SK-N-MC (cell line): ENCODE measurements around the gene FBXW7.

Source experiments
- DNase-seq: peaks from one replicate; pipeline ENCODE4 v3.0.0-alpha.2; 2011; ENCODE audit warnings: low read depth, low spot score
- H3K27ac ChIP-seq: fragments of 200-600 bp; sonication (generic); 2 replicates; pipeline ENCODE4 v1.5.1; 2016; ENCODE audit warnings: mixed run types
- H3K36me3 ChIP-seq: fragments of 200-600 bp; sonication (generic); 2 replicates; pipeline ENCODE4 v1.6.1; 2017; ENCODE audit warnings: antibody characterized with exemption, low read length, mixed read lengths; ENCODE audit not compliant: insufficient read depth
- H3K4me3 ChIP-seq: fragments of 200-600 bp; sonication (generic); 2 replicates; pipeline ENCODE4 v1.5.1; 2016
- H3K9ac ChIP-seq: fragments of 200-600 bp; sonication (generic); 2 replicates; pipeline ENCODE4 v1.8.0; 2017; ENCODE audit warnings: mixed run types, mixed read lengths; ENCODE audit not compliant: insufficient read length
- H3K9me3 ChIP-seq: fragments of 200-600 bp; sonication (generic); 2 replicates; pipeline ENCODE4 v1.6.1; 2017; ENCODE audit warnings: low read depth, mild to moderate bottlenecking, antibody characterized with exemption, low read length, moderate library complexity, mixed read lengths
- EZH2 ChIP-seq: fragments of 200-600 bp; sonication (generic); IDR thresholded peaks from one replicate; pipeline ENCODE4 v1.6.1; 2017; ENCODE audit warnings: antibody characterized with exemption
- FOXP2 ChIP-seq: optimal IDR thresholded peaks from 2 replicates; pipeline ENCODE3; 2011; ENCODE audit warnings: mild to moderate bottlenecking, moderate library complexity; ENCODE audit not compliant: insufficient read depth; ENCODE audit errors: extremely low read length, control extremely low read depth
- POLR2AphosphoS5 ChIP-seq: IDR thresholded peaks from 2 replicates; pipeline ENCODE4 v1.6.1; 2012; ENCODE audit warnings: mild to moderate bottlenecking, low read depth, low read length, borderline replicate concordance

FBXW7 gene

DNA sequence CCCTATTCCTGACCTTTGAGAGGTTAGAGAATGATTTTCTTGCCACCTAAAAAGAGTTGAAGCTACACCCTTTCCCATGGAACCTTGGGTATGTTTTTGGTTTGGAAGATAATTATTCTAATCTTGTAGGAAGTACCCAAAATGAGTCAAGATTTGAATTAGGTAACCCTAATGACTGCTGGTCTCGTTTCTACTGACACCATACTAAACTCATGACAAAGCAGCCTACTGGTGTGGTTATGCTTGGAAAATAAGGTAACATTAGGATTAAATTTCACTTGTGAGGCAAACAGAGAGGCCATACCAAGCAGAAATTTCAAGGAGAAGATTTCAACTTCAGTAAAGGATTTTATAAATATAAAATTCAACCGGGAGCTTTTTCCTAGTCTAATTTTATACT is 107.9 kb downstream of the FBXW7 start:
- no peak overlapping the region for H3K27ac ChIP-seq
- no peak for DNase-seq
- TF ChIP-seq EZH2 (no peak), FOXP2 (no peak)
- no peaks in the 10 kb centered on the region for H3K9me3 ChIP-seq
- H3K36me3 ChIP-seq: no peaks in the 10 kb centered on the region
- no peak overlapping the region for H3K4me3 ChIP-seq
- no peak overlapping the region for H3K9ac ChIP-seq

- Histone ChIP-seq H3K36me3 (no peaks in the 10 kb centered on the region), H3K9ac (no peak overlapping the region), H3K27ac (no peak overlapping the region), H3K4me3 (no peak overlapping the region), H3K9me3 (no peaks in the 10 kb centered on the region)
- no peak for DNase-seq
- TF ChIP-seq POLR2AphosphoS5 (no peak), EZH2 (no peak), FOXP2 (no peak)
Observed at GRCh38 chr4:152424977-152425376, 110.9 kb downstream of the FBXW7 start.

DNA sequence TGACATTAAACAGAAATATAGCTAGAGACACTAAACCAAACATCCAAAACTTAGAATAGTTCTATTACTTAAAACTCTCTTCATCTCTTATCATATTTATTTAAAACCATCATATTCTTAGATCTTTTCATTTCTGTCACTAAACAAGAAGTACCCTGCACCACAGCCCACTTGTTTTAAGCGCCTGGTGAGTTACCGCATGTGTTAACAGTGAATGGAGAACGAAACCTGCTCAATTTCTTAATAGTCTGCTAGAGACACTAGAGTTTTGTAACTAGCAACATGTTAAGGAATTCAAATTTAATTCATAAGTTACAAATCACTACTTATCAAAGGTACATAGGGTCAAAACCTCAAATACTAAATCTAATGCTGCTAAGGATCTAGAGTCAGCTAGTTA is 111.5 kb downstream of the FBXW7 start:
- no peaks in the 10 kb centered on the region for H3K36me3 ChIP-seq
- DNase-seq: no peak
- H3K4me3 ChIP-seq: no peak overlapping the region
- no peak overlapping the region for H3K9ac ChIP-seq
- no peak for TF ChIP-seq FOXP2
- no peak for TF ChIP-seq EZH2
- TF ChIP-seq POLR2AphosphoS5: no peak
- H3K9me3 ChIP-seq: no peaks in the 10 kb centered on the region
- no peak overlapping the region for H3K27ac ChIP-seq

GRCh38 chr4:152422817-152423320 is 113.0 kb downstream of the FBXW7 start:
- no peaks in the 10 kb centered on the region for H3K9me3 ChIP-seq
- DNase-seq: no peak
- no peak overlapping the region for H3K9ac ChIP-seq
- H3K36me3 ChIP-seq: no peaks in the 10 kb centered on the region
- TF ChIP-seq EZH2 (no peak), FOXP2 (no peak), POLR2AphosphoS5 (no peak)
- H3K27ac ChIP-seq: no peak overlapping the region
- no peak overlapping the region for H3K4me3 ChIP-seq

GRCh38 chr4:152421576-152421975 is 114.3 kb downstream of the FBXW7 start:
- H3K36me3 ChIP-seq: no peaks in the 10 kb centered on the region

GRCh38 chr4:152419809-152420208 is 116.1 kb downstream of the FBXW7 start:
- Histone ChIP-seq H3K27ac (no peak overlapping the region), H3K4me3 (no peak overlapping the region), H3K9me3 (no peaks in the 10 kb centered on the region), H3K9ac (no peak overlapping the region), H3K36me3 (no peaks in the 10 kb centered on the region)
- DNase-seq: no peak
- TF ChIP-seq FOXP2: no peak
- TF ChIP-seq POLR2AphosphoS5: no peak
- no peak for TF ChIP-seq EZH2

More at GRCh38 chr4:152421576-152421975, 114.3 kb downstream of the FBXW7 start:
- H3K9me3 ChIP-seq: no peaks in the 10 kb centered on the region
- no peak overlapping the region for H3K4me3 ChIP-seq
- H3K27ac ChIP-seq: no peak overlapping the region
- H3K9ac ChIP-seq: no peak overlapping the region
- TF ChIP-seq EZH2: no peak
- no peak for TF ChIP-seq POLR2AphosphoS5
- TF ChIP-seq FOXP2: no peak
- no peak for DNase-seq

DNA sequence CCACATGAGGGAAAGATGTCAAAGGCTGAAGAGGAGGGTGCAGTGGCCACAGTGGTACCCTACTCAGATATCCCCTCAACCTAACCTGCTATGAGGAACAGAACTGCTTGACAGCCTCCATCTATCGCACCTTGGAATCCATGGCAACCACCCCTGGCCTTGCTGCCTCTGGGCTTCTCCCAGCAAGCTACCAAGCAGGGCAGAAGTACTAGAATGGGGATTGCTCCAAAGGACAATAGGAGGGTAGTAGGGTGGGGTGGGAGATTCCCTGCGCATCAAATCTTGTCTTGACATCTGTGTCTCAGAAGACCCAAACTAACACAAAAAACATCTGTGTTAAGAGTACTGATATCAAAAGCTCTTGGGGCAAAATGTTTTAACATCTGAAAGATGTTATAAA is 118.2 kb downstream of the FBXW7 start:
- Histone ChIP-seq H3K9me3 (no peaks in the 10 kb centered on the region), H3K9ac (no peak overlapping the region), H3K4me3 (no peak overlapping the region), H3K36me3 (no peaks in the 10 kb centered on the region), H3K27ac (no peak overlapping the region)
- TF ChIP-seq FOXP2 (no peak), EZH2 (no peak), POLR2AphosphoS5 (no peak)
- DNase-seq: no peak

- no peak for DNase-seq
- Histone ChIP-seq H3K9me3 (no peaks in the 10 kb centered on the region), H3K9ac (no peak overlapping the region), H3K4me3 (no peak overlapping the region), H3K36me3 (no peaks in the 10 kb centered on the region), H3K27ac (no peak overlapping the region)
- TF ChIP-seq POLR2AphosphoS5: no peak
- TF ChIP-seq EZH2: no peak
- no peak for TF ChIP-seq FOXP2
Observed at GRCh38 chr4:152415980-152416379, 119.9 kb downstream of the FBXW7 start.

GRCh38 chr4:152408514-152409327 is 127.2 kb downstream of the FBXW7 start:
- TF ChIP-seq EZH2 (no peak), POLR2AphosphoS5 (no peak), FOXP2 (no peak)
- H3K9ac ChIP-seq: no peak overlapping the region
- H3K27ac ChIP-seq: no peak overlapping the region
- no peaks in the 10 kb centered on the region for H3K36me3 ChIP-seq
- DNase-seq: no peak
- no peak overlapping the region for H3K4me3 ChIP-seq
- no peaks in the 10 kb centered on the region for H3K9me3 ChIP-seq
